Mesenchymal stem cell (in vitro differentiated cells and primary cell): ENCODE data around the gene TTC31.
A peak's percentile ranks its signal among the peaks of the same experiment; 100 is the strongest.

ENCODE experiments used
- DNase-seq: peaks from one replicate; pipeline ENCODE4 v3.0.0-alpha.2; 2013
- H2AFZ ChIP-seq: one replicate; pipeline ENCODE4 v1.6.1; 2013; ENCODE audit warnings: low read depth, mild to moderate bottlenecking, control low read depth, inconsistent platforms, low read length, moderate library complexity
- H2AK5ac ChIP-seq: 2 replicates; pipeline ENCODE4 v1.6.1; 2013; ENCODE audit warnings: low read length, moderate library complexity, mild to moderate bottlenecking, inconsistent platforms; ENCODE audit not compliant: severe bottlenecking
- H2BK120ac ChIP-seq: one replicate; pipeline ENCODE4 v1.6.1; 2013; ENCODE audit warnings: low read depth, mild to moderate bottlenecking, inconsistent platforms, low read length, moderate library complexity
- H2BK12ac ChIP-seq, 2 experiments: one replicate each; pipeline ENCODE4 v1.6.1; 2013; ENCODE audit warnings: inconsistent platforms in 2 of 2, low read length in 2 of 2, mild to moderate bottlenecking in 2 of 2, moderate library complexity in 2 of 2, control low read depth in 1 of 2
- H2BK15ac ChIP-seq: one replicate; pipeline ENCODE4 v1.6.1; 2013; ENCODE audit warnings: mild to moderate bottlenecking, low read depth, inconsistent platforms; ENCODE audit not compliant: poor library complexity, severe bottlenecking
- H2BK5ac ChIP-seq: 2 replicates; pipeline ENCODE4 v1.6.1; 2013; ENCODE audit warnings: low read depth, mild to moderate bottlenecking, low read length, control low read depth, inconsistent platforms; ENCODE audit not compliant: poor library complexity, severe bottlenecking
- H3K14ac ChIP-seq, 2 experiments: one replicate each; pipeline ENCODE4 v1.6.1; 2013; ENCODE audit warnings: inconsistent platforms in 2 of 2, low read length in 2 of 2, control low read depth in 1 of 2, mild to moderate bottlenecking in 1 of 2, moderate library complexity in 1 of 2
- H3K18ac ChIP-seq, 2 experiments: one replicate each; pipeline ENCODE4 v1.6.1; 2013; ENCODE audit warnings: inconsistent platforms in 2 of 2, low read length in 2 of 2, control low read depth in 1 of 2, low read depth in 1 of 2, mild to moderate bottlenecking in 1 of 2
- H3K23ac ChIP-seq, 2 experiments: one replicate each; pipeline ENCODE4 v1.6.1; 2013; ENCODE audit warnings: inconsistent platforms in 2 of 2, low read length in 2 of 2, mild to moderate bottlenecking in 2 of 2, moderate library complexity in 2 of 2, control low read depth in 1 of 2
- H3K27ac ChIP-seq: 2 replicates; pipeline ENCODE4 v1.5.1; 2013; ENCODE audit warnings: mild to moderate bottlenecking, moderate library complexity, low read length, control low read depth, inconsistent platforms; ENCODE audit not compliant: poor library complexity, severe bottlenecking
- H3K27me3 ChIP-seq, 2 experiments: 2 replicates each; pipeline versions ENCODE4 v1.6.1 to v1.7.0; 2013; ENCODE audit warnings: low read length in 2 of 2, mild to moderate bottlenecking in 2 of 2, moderate library complexity in 2 of 2, control low read depth in 1 of 2, inconsistent platforms in 1 of 2; ENCODE audit not compliant: control insufficient read depth in 1 of 2, insufficient read depth in 1 of 2
- H3K36me3 ChIP-seq, 2 experiments: 2 replicates each; pipeline versions ENCODE4 v1.6.1 to v1.7.0; 2013; ENCODE audit warnings: low read length in 2 of 2, control low read depth in 1 of 2, inconsistent platforms in 1 of 2, low read depth in 1 of 2, mild to moderate bottlenecking in 1 of 2; ENCODE audit not compliant: insufficient read depth in 2 of 2, control insufficient read depth in 1 of 2
- H3K4ac ChIP-seq, 2 experiments: one replicate each; pipeline ENCODE4 v1.6.1; 2013; ENCODE audit warnings: inconsistent platforms in 2 of 2, low read length in 2 of 2, mild to moderate bottlenecking in 2 of 2, moderate library complexity in 2 of 2, control low read depth in 1 of 2, low read depth in 1 of 2
- H3K4me1 ChIP-seq: 2 replicates; pipeline ENCODE4 v1.6.1; 2013; ENCODE audit warnings: low read depth, low read length, control low read depth; ENCODE audit not compliant: control insufficient read depth, insufficient read depth
- H3K4me2 ChIP-seq: 2 replicates; pipeline ENCODE4 v1.6.1; 2013; ENCODE audit warnings: low read length, mild to moderate bottlenecking, inconsistent platforms; ENCODE audit not compliant: poor library complexity, severe bottlenecking
- H3K4me3 ChIP-seq, 2 experiments: 2 replicates each; pipeline versions ENCODE4 v1.5.1 to v1.7.0; 2013; ENCODE audit warnings: low read length in 2 of 2, mild to moderate bottlenecking in 2 of 2, control low read depth in 1 of 2, low read depth in 1 of 2; ENCODE audit not compliant: insufficient read depth in 1 of 2
- H3K79me1 ChIP-seq: replicated peaks from 2 replicates; pipeline ENCODE4 v1.6.1; 2013; ENCODE audit warnings: mild to moderate bottlenecking, control low read depth, low read length, inconsistent platforms; ENCODE audit not compliant: poor library complexity, severe bottlenecking
- H3K9ac ChIP-seq: 2 replicates; pipeline ENCODE4 v1.7.0; 2013; ENCODE audit warnings: mild to moderate bottlenecking, low read length, moderate library complexity
- H3K9me3 ChIP-seq: 2 replicates; pipeline ENCODE4 v1.7.0; 2013; ENCODE audit warnings: mild to moderate bottlenecking, low read length; ENCODE audit not compliant: control insufficient read depth
- H4K8ac ChIP-seq: one replicate; pipeline ENCODE4 v1.6.1; 2013; ENCODE audit warnings: inconsistent platforms, mild to moderate bottlenecking, low read length, moderate library complexity
- H4K91ac ChIP-seq: one replicate; pipeline ENCODE4 v1.6.1; 2013; ENCODE audit warnings: mild to moderate bottlenecking, low read length, inconsistent platforms
- WGBS: methylation state at CpG from one replicate; pipeline ENCODE4 v1.1.7; 2013; ENCODE audit warnings: mixed read lengths; 5-methylcytosine and 5-hydroxymethylcytosine counted together

TTC31 gene

DNA sequence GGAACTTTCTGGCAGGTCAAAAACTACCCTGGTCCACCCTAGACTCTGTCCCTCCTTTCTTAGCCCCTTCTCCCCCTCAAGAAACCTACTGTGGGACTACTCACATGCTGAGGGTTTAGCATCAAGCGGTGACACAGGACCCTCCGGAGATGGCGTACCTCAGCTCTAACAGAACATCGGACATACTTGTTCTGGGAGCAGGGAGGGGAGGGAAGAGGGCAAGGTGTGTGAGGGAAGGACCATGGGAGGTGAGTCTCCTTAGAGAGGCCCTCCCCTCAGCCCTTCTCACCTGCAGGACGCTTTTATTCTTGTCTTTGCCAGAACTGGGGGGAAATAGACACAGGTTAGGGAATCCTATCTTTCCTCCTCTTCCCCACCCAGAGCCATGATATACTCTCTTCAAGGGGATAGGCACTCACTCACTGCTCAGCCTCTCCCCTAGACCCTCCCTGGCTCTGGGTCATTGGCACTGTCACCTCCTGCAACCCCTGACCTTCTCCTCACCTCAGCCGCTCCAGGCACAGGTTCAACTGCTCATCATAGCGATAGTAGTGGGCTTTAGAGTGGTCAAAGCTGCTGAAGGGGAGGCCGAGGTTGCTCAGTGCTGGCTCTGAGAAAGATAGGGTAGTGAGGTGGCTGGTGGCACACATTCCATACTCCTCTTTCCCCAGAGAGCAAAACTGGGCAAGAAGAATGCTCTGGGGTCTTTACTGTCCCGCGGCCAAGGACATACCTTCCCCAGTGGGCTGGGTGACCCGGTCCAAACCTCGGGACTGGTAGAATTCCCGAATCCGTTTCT, 22.8 kb downstream of the TTC31 start:
- Histone ChIP-seq H4K91ac (no peak overlapping the region), H3K4ac (no peak overlapping the region), H3K79me1 (peaks cover 16% of the 10 kb centered on the region), H3K4me2 (peak overlapping the region; percentile 30), H3K4me1 (peaks cover 44% of the 10 kb centered on the region), H2BK12ac (peak overlapping the region; percentile 28 to 60), H3K36me3 (peaks cover 15 to 19% of the 10 kb centered on the region in 2 experiments), H2BK5ac (no peak overlapping the region), H4K8ac (peak overlapping the region; percentile 46), H2AFZ (no peak overlapping the region), H3K23ac (no peak overlapping the region), H3K9me3 (no peaks in the 10 kb centered on the region), H3K9ac (peak overlapping the region; percentile 96), H3K14ac (no peak overlapping the region), H2BK120ac (no peak overlapping the region), H3K4me3 (peak overlapping the region in 1 of 2 experiments; percentile 90), H2AK5ac (peak overlapping the region; percentile 10), H3K27me3 (peaks cover 5 to 29% of the 10 kb centered on the region in 2 experiments), H3K27ac (no peak overlapping the region), H2BK15ac (no peak overlapping the region), H3K18ac (no peak overlapping the region)
- 94% methylated on average over 12 of the region's 14 CpGs for WGBS
- DNase-seq = no peak

DNA sequence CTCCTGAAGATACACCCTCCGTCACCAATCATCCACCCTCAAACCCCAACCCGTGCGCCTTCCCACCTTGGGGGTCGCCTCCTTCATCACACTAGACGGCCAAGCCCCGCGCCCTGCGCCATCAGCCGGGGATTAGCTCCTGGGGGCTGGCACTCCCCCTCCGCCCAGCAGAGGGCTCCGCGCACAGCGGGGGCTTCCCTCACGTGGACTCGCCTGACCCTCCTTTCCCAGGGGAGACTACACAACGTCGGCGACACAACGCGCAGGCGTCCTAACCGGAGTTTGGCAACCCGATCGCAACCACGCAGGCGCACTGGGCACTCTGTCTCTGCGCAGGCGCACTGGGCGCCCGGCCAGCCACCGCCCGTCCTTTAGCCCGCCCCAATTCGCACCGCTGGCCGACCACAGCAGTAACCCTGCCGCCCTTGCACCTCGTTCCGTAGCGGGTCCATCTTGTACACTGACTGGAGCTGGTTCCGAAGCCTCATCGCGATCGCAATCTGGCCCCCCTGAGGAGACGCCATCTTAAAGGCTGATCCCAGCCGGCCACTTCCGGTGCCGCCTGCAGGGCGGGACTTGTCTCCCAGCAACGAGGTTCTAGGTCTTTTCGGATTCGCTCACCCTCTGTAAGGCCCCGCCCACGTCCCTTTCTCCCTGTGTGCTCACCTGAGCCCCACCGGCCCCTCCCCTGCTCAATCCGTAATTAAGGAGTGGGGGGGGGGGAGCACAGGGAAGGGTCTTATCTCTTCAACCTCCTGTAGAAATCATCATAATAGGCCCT, 24.5 kb downstream of the TTC31 start, which contains the start of gene PCGF1:
Gene PCGF1, minus strand, starts transcription at position 551 of the 781 bp plus-strand sequence. Its CDS starts 27 bp downstream, at position 524.
- WGBS = under 1% methylated on average over 51 of the region's 56 CpGs

DNA sequence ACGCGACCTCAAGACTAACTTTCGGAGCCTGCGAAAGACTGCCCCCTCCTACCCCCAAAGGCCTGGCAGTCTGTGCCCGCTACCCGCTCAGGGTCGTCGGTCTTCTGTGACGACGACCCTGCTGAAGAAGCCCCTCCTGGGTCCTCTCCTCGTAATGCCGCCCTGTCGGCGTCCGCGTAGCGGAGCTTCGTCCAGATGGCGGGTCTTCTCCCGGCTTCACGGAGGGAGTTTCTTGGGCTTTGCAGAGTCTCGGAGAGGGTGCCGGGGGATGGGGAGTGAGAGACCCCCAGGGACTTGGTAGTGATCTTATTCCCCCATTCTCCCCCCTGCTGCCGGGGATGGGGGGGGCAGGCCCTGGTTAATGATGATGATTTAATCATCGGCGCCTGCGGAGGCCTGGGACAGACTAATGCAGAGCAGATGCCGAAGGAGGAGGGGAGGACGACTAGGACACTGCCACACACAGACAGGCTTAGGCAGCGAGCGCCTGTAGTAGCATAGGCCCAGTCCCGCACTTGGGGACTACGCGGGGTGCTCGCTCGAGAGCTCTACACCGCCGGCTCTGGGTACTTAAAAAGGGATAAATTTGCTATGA, 25.1 kb downstream of the TTC31 start:
- H2BK15ac ChIP-seq = peak overlapping the region; percentile 95
- H3K4me1 ChIP-seq = peaks cover 35% of the 10 kb centered on the region
- H3K36me3 ChIP-seq = peaks cover 15 to 19% of the 10 kb centered on the region in 2 experiments
- no peaks in the 10 kb centered on the region for H3K9me3 ChIP-seq
- peak; percentile 63 for DNase-seq
- H2BK120ac ChIP-seq = peak overlapping the region; percentile 86
- peak overlapping the region; percentile 99 for H3K4me2 ChIP-seq
- peak overlapping the region; percentile 59 for H3K27ac ChIP-seq
- H4K8ac ChIP-seq = peak overlapping the region; percentile 78
- H3K27me3 ChIP-seq = peaks cover 27 to 35% of the 10 kb centered on the region in 2 experiments
- H3K4ac ChIP-seq = peak overlapping the region; percentile 84 to 95
- peak overlapping the region; percentile 77 for H4K91ac ChIP-seq
- peak overlapping the region; percentile 81 for H2AFZ ChIP-seq
- peak overlapping the region; percentile 73 for H2AK5ac ChIP-seq
- peak overlapping the region; percentile 80 to 90 for H3K4me3 ChIP-seq
- H3K9ac ChIP-seq = peak overlapping the region; percentile 96
- peak overlapping the region in 1 of 2 experiments; percentile 49 for H3K23ac ChIP-seq
- peaks cover 14% of the 10 kb centered on the region for H3K79me1 ChIP-seq
- peak overlapping the region in 1 of 2 experiments; percentile 25 for H3K14ac ChIP-seq
- peak overlapping the region; percentile 20 for H2BK5ac ChIP-seq
- no peak overlapping the region for H2BK12ac ChIP-seq
- H3K18ac ChIP-seq = peak overlapping the region; percentile 66 to 92
- WGBS = 5% methylated on average over 36 of the region's 38 CpGs

More for the DNA sequence above, 24.5 kb downstream of the TTC31 start, which contains the start of gene PCGF1:
- H3K4ac ChIP-seq = peak within 1 kb of the TSS; percentile 95 to 99
- H3K79me1 ChIP-seq = peaks cover 16% of the 10 kb centered on the region
- H2BK12ac ChIP-seq = peak within 1 kb of the TSS; percentile 23 to 44
- peak within 1 kb of the TSS; percentile 49 to 52 for H3K23ac ChIP-seq
- DNase-seq = peak; percentile 97
- peak within 1 kb of the TSS; percentile 97 to 99 for H3K18ac ChIP-seq
- peak within 1 kb of the TSS; percentile 99 for H3K4me2 ChIP-seq
- peaks cover 21 to 29% of the 10 kb centered on the region in 2 experiments for H3K27me3 ChIP-seq
- peaks cover 15 to 19% of the 10 kb centered on the region in 2 experiments for H3K36me3 ChIP-seq
- peak within 1 kb of the TSS; percentile 73 for H2AK5ac ChIP-seq
- H4K91ac ChIP-seq = peak within 1 kb of the TSS; percentile 100
- H3K4me1 ChIP-seq = peaks cover 41% of the 10 kb centered on the region
- peak within 1 kb of the TSS; percentile 25 to 90 for H3K14ac ChIP-seq
- peak within 1 kb of the TSS; percentile 80 to 90 for H3K4me3 ChIP-seq
- peak within 1 kb of the TSS; percentile 96 for H3K9ac ChIP-seq
- no peaks in the 10 kb centered on the region for H3K9me3 ChIP-seq
- peak within 1 kb of the TSS; percentile 81 for H2AFZ ChIP-seq
- peak within 1 kb of the TSS; percentile 100 for H4K8ac ChIP-seq
- peak within 1 kb of the TSS; percentile 50 for H2BK5ac ChIP-seq
- peak within 1 kb of the TSS; percentile 99 for H2BK15ac ChIP-seq
- peak within 1 kb of the TSS; percentile 86 for H2BK120ac ChIP-seq
- H3K27ac ChIP-seq = peak within 1 kb of the TSS; percentile 96
